ENCODE results near the gene LYRM1. TPM values are rescaled to one million over a fixed set of nuclear protein-coding genes. Genes with fewer than 3 reads are reported as not detected.

LYRM1 gene
- total and polyA plus RNA-seq, 7 donors, result 31.2 to 85.6 (median 43.7) TPM

DNA sequence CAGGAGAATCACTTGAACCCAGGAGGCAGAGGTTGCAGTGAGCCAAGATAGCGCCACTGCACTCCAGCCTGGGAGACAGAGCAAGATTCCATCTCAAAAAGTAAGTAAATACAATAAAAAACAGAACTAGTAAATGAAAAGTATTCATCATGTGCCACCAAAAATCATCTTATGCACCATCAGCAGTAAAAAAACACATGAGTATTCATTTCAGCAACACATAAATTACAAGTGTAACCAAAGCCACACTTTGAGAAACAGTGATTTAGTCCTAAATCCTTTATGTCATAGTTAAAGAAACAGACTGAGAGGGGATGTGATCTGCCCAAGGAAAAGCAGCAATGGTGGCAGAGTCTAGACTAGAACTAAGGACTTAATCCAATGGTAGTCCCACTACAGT lies 13.4 kb upstream of the LYRM1 start:
- no peak for DNase-seq
- Histone ChIP-seq H3K27me3 (no peaks in the 10 kb centered on the region), H3K27ac (peak overlapping the region in 2 of 4 donors; percentile 29 to 41), H3K4me3 (no peak overlapping the region), H3K9me3 (no peaks in the 10 kb centered on the region), H3K4me1 (peaks cover 0 to 62% (median 48%) of the 10 kb centered on the region in 4 donors), H3K36me3 (peaks cover 0 to 10% (median 0%) of the 10 kb centered on the region in 4 donors)
- WGBS, 2 donors, result 86 to 90% methylated on average over 1 of the region's 1 CpG
- TF ChIP-seq POLR2AphosphoS5 (IDR thresholded peaks at IDR 0.05) (no peak), EP300 (IDR thresholded peaks at IDR 0.05) (no peak), POLR2A (IDR thresholded peaks at IDR 0.05) (no peak)
- TF ChIP-seq, protein P1, sequence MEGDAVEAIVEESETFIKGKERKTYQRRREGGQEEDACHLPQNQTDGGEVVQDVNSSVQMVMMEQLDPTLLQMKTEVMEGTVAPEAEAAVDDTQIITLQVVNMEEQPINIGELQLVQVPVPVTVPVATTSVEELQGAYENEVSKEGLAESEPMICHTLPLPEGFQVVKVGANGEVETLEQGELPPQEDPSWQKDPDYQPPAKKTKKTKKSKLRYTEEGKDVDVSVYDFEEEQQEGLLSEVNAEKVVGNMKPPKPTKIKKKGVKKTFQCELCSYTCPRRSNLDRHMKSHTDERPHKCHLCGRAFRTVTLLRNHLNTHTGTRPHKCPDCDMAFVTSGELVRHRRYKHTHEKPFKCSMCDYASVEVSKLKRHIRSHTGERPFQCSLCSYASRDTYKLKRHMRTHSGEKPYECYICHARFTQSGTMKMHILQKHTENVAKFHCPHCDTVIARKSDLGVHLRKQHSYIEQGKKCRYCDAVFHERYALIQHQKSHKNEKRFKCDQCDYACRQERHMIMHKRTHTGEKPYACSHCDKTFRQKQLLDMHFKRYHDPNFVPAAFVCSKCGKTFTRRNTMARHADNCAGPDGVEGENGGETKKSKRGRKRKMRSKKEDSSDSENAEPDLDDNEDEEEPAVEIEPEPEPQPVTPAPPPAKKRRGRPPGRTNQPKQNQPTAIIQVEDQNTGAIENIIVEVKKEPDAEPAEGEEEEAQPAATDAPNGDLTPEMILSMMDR (IDR thresholded peaks at IDR 0.05), result no peak
- intact Hi-C loops (cut with DNase I), result no loop called here

DNA sequence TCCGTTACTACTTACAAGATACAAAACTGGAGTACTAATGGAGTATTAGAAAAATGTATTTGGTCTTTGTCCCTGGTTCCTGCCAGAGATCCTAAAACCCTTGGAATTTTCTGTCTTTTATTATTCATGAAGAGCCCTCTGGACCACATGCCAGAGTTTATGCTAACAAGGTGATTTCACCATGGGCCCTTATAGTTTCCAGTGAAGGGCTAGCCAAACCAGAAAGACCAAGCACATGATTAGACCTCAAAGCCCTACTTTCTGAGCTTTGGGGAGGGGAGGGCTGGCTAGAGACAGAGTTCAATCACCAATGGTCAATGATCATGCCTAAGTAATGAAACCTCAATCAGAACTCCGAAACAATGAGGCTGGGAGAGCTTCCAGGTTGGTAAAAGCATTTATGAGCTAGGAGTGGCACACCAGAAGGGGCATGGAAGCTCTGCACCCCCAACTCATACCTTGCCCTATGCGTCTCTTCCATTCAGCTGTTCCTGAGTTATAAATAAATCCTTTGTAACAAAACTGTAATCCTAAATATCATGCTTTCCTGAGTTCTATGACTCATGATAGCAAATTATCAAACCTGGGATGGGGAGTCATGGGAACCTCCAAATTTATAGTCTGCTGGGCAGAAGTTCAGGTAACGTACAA lies 10.8 kb upstream of the LYRM1 start:
- Histone ChIP-seq H3K36me3 (peaks cover 0 to 28% (median 4%) of the 10 kb centered on the region in 4 donors), H3K9me3 (no peaks in the 10 kb centered on the region), H3K4me1 (peaks cover 0 to 48% (median 30%) of the 10 kb centered on the region in 4 donors), H3K4me3 (no peak overlapping the region), H3K27ac (no peak overlapping the region), H3K27me3 (no peaks in the 10 kb centered on the region)
- TF ChIP-seq, protein P1 (IDR thresholded peaks at IDR 0.05), result no peak
- TF ChIP-seq POLR2A (IDR thresholded peaks at IDR 0.05), result no peak
- no peak for TF ChIP-seq EP300 (IDR thresholded peaks at IDR 0.05)
- no peak for TF ChIP-seq POLR2AphosphoS5 (IDR thresholded peaks at IDR 0.05)
- WGBS, 2 donors, result 33 to 79% methylated on average over 4 of the region's 4 CpGs
- no peak for DNase-seq
- intact Hi-C loops (cut with DNase I), result no loop called here

DNA sequence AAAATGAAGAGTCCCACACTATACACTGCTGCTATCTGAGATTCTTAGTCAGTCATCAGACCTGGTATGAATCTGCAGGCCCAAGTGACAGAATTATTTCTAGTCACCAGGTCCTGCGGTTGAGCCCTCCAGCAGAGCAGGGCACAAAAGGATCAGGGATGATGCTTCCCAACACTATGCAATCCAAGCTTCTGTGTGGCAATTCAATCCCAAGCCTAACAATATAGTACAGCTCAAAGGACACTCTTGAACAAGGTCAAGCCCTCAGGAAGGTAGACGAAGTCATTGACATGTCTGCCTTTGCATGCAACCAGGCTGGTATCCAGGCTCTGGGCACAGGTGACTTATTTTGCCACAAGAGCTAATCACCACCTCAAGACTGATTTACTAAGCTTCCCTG lies 6.2 kb upstream of the LYRM1 start:
- 93 to 95% methylated on average over 2 of the region's 2 CpGs for WGBS, 2 donors
- DNase-seq, result no peak
- H3K27me3 ChIP-seq, result no peaks in the 10 kb centered on the region
- no peak overlapping the region for H3K27ac ChIP-seq
- H3K9me3 ChIP-seq, result no peaks in the 10 kb centered on the region
- H3K36me3 ChIP-seq, result peaks cover 0 to 40% (median 4%) of the 10 kb centered on the region in 4 donors
- peaks cover 0 to 71% (median 40%) of the 10 kb centered on the region in 4 donors for H3K4me1 ChIP-seq
- no peak overlapping the region for H3K4me3 ChIP-seq
- intact Hi-C loops (cut with DNase I), result no loop called here
- TF ChIP-seq, protein P1 (IDR thresholded peaks at IDR 0.05), result no peak
- TF ChIP-seq POLR2AphosphoS5 (IDR thresholded peaks at IDR 0.05) (no peak), POLR2A (IDR thresholded peaks at IDR 0.05) (no peak), EP300 (IDR thresholded peaks at IDR 0.05) (no peak)

DNA sequence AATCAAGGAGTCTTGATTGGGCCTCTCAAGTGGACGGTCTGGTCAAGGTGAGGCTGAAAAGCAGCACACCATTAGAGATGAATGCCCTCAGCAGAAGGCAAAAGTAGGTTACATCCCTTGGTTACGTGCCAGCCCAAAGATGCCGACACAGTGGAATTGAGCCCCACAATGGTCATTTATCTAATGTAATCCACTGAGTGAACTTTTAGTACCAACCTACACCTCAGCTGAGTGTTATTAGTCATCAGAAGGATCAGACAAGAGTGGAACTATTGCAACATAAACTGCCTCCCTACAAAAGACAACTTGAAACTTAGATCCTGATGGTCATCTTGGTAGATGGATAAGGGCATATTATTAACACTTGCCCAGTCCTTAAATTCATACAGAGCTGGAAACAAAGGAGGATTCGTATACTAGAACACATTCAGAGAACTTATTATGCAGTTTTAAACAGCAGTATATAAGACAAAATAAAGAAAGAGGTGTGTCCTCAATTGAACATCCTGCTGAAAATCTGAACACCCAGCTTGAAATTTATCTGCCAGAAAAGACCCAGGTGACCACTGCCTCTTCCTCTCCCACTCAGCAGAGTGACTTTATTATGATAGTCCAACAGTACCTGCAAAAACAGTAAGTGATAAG lies 3.2 kb upstream of the LYRM1 start:
- Histone ChIP-seq H3K27ac (peak overlapping the region in 3 of 4 donors; percentile 96 to 99 (median 98)), H3K27me3 (no peaks in the 10 kb centered on the region), H3K9me3 (no peaks in the 10 kb centered on the region), H3K36me3 (peaks cover 0 to 29% (median 4%) of the 10 kb centered on the region in 4 donors), H3K4me1 (peaks cover 0 to 66% (median 41%) of the 10 kb centered on the region in 4 donors), H3K4me3 (no peak overlapping the region)
- 91 to 96% methylated on average over 4 of the region's 4 CpGs for WGBS, 2 donors
- no peak for TF ChIP-seq POLR2A (IDR thresholded peaks at IDR 0.05)
- TF ChIP-seq, protein P1 (IDR thresholded peaks at IDR 0.05), result no peak
- TF ChIP-seq EP300 (IDR thresholded peaks at IDR 0.05), result no peak
- no peak for TF ChIP-seq POLR2AphosphoS5 (IDR thresholded peaks at IDR 0.05)
- no peak for DNase-seq
- intact Hi-C loops (cut with DNase I), result no loop called here
